Epithelial cell of proximal tubule (primary cell): Measurements from ENCODE around the gene PEF1. TPM values are rescaled to one million over a fixed set of nuclear protein-coding genes. Genes with fewer than 3 reads are reported as not detected.

Experiments used
- DNase-seq: peaks from one replicate; pipeline ENCODE4 v3.0.0-alpha.2; 2011; ENCODE audit warnings: low read depth
- H3K4me3 ChIP-seq: 2 replicates; pipeline ENCODE4 v1.5.1; 2011; ENCODE audit warnings: low read depth, mild to moderate bottlenecking, low read length
- total RNA-seq: library from RNA; depleted of rRNA; stranded (reverse); fragments of >200 nt; gene quantifications from 2 replicates; pipeline ENCODE4 v1.2.3, GENCODE V29; 2015
- TF ChIP-seq, protein P1 (sequence below): conservative IDR thresholded peaks from 2 replicates; pipeline ENCODE4 v1.5.1; 2012; ENCODE audit warnings: low read depth, mild to moderate bottlenecking, low read length

The PEF1 gene
- total RNA-seq, 1 donor from 2014 or later = 71.7 TPM

DNA sequence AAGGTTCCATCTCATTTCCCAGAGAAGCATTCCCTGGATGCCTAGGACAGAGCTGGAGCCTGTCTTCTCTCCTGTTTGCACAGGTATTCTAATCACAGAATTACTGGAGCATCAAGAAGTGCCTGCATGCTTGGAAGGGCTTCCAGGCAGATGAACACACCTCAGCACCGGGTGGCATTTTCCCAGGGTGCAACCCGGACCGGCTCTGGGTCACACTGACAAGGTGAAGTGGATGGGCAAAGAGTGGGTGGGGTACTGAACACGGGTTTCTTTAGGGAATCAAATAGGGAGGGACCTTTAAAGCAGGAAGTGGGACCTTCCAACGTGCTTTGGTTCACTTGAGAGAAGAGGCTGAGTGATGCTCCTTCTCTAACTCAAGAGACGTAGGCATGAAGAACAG, 7.1 kb upstream of the PEF1 start:
- H3K4me3 ChIP-seq = no peak overlapping the region
- TF ChIP-seq, protein P1, sequence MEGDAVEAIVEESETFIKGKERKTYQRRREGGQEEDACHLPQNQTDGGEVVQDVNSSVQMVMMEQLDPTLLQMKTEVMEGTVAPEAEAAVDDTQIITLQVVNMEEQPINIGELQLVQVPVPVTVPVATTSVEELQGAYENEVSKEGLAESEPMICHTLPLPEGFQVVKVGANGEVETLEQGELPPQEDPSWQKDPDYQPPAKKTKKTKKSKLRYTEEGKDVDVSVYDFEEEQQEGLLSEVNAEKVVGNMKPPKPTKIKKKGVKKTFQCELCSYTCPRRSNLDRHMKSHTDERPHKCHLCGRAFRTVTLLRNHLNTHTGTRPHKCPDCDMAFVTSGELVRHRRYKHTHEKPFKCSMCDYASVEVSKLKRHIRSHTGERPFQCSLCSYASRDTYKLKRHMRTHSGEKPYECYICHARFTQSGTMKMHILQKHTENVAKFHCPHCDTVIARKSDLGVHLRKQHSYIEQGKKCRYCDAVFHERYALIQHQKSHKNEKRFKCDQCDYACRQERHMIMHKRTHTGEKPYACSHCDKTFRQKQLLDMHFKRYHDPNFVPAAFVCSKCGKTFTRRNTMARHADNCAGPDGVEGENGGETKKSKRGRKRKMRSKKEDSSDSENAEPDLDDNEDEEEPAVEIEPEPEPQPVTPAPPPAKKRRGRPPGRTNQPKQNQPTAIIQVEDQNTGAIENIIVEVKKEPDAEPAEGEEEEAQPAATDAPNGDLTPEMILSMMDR = no peak
- DNase-seq = no peak

DNA sequence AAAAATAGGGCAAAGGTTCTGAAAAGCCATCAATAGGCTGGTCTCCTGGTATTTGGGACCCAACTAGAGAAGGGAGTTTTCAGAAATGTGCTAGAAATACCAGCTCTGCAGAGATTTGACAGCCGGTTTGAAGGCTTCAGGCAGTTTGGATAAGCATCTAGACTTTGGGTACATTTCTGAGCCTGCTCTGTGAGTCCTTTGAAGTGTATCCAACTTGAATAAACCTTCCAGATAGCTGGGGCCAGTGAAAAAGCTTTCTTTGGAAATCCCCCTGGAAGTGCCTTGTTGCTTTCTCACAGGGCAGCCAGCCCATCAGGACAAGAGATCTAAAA, 6.4 kb upstream of the PEF1 start:
- H3K4me3 ChIP-seq = no peak overlapping the region
- TF ChIP-seq, protein P1 = no peak
- DNase-seq = no peak

DNA sequence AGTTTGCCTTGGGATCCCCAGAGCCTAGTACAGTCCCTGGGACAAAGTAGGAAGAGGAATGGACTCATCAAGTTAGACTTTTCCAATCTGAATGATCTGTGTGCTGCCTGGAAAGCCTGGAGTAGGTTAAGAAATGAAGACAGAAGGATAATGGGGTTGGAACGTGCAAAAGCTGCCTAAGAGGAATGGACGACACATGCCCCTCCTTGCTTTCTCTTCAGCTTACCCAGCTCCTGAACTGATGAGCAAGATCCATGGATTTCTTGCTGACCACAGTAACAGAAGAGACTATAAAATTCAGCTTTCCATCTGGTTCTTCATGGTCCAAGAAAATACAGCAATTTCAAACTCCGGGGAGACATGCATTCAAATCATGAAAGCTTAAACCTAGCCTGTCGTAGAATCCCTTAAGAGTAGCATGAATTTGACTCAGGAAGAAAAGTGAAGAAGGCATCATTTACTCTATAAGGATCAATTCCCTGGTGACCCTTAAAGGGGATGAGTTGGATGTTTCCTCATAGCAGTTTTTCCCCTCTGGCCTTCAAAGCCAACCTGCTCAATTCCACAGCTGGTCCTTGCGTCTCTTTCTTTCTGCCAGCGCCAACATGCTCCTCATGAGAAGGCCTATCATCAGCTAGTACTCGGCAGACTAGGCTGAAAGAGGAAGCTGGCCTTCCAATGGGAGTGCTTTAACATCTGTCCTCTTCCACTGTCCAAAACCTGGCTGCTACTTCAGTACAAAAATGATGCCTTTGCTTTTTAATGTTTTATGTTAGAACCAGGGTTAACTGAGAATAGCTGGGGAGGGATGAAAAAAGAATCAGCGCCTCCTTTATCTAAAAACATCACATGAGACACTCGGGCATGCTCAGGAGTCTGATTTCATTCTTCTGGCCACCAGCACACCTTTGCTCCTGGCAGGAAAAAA, 5.7 kb upstream of the PEF1 start:
- H3K4me3 ChIP-seq = no peak overlapping the region
- TF ChIP-seq, protein P1 = no peak
- DNase-seq = no peak

DNA sequence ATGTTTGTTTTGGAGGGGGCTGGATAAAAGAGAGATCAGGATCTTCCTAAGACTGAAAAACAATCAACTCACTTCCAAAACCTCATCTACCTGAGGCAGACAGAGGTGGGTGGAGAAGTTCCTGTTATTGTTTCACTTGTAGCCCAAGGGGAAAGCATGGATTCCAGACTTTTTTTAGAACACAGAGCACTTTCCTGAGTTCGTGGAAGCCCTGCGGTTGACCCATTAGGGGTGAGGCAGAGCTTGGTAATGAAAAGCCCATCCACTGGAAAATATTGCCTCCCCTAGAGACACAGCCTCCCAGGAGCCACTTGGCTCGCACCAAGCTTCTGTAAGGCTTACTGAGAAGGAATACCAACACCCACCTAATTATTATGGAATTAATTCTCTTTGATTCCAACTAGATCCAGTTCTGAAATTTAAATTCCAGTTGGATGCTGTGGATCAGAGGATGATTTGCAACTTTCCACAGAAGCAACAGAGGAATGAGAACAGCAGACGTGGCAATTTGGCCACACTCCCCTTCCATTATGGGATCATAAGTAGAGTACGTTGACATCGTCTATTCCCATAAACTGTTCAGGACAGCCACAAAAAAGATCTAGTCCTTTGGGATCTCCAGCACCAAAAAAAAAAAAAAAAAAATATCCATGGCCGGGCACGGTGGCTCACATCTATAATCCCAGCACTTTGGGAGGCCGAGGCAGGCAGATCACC, 4.1 kb upstream of the PEF1 start:
- DNase-seq = no peak
- TF ChIP-seq, protein P1 = no peak
- H3K4me3 ChIP-seq = no peak overlapping the region

DNA sequence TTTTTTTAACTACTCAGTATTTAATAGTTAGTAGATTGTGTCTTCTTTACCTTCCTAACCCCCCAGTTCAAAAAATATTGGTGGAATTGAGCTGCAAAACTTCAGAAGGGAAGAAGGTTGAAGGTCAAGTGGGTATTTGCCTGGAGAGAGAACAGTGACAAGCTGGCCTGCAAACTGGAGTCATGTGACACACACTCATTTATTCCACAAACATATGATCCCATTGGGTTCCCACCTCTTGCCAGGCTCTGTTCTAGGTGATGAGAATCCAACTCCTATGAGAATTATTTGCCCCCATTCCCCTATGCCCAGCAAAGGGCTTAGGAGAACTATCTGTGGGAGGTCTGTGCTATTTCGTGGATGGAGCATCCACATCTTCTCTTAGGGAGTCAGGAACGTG, 3.5 kb upstream of the PEF1 start:
- TF ChIP-seq, protein P1 = no peak
- H3K4me3 ChIP-seq = no peak overlapping the region
- no peak for DNase-seq

DNA sequence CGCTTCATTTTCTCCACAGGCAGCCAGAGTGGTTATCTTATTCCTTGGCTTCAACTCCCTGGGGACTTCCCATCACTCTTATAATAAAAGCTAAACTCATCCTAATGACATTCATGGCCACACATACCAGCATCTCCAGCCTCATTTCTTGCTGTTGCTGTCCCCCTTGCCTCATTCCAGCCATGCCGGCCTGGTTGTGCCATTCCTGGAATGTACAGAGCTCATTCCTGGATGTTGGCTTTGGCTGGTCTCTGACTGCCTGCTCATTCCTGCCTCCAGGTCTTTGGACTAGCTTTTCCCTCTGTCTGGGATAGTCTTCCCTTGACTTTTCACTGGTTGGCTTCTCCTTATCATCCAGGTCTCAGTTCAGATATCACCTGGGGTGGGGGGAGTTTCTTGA, 2.4 kb upstream of the PEF1 start:
- H3K4me3 ChIP-seq = no peak overlapping the region
- TF ChIP-seq, protein P1 = no peak
- DNase-seq = no peak
